K562 (cell line): ENCODE data around the gene SALL2. TPM values are rescaled to one million over a fixed set of nuclear protein-coding genes. Genes with fewer than 3 reads are reported as not detected.
A peak's percentile ranks its signal among the peaks of the same experiment; 100 is the strongest.

ENCODE experiments used
- BRD9 ChIP-seq: fragments of 450-650 bp; IDR thresholded peaks from 2 replicates; pipeline ENCODE4 v1.6.1; 2018; ENCODE audit warnings: low read depth; ENCODE audit not compliant: partially characterized antibody
- CHD2 ChIP-seq: IDR thresholded peaks from 2 replicates; pipeline ENCODE4 v1.6.1; 2011; ENCODE audit warnings: low read depth, low read length
- ERF ChIP-seq: fragments of 450-650 bp; formaldehyde crosslinking; IDR thresholded peaks from 2 replicates; pipeline ENCODE4 v1.4.0; 2020; ENCODE audit warnings: mild to moderate bottlenecking, mixed read lengths
- GATA2 ChIP-seq: sonication (generic); formaldehyde crosslinking; IDR thresholded peaks from 2 replicates; pipeline ENCODE4 v1.4.0; 2020; ENCODE audit warnings: mild to moderate bottlenecking, missing genetic modification reagents
- LCOR ChIP-seq: sonication (generic); formaldehyde crosslinking; IDR thresholded peaks from 2 replicates; pipeline ENCODE4 v1.8.0; 2022; ENCODE audit warnings: mild to moderate bottlenecking, missing genetic modification reagents
- POLR3G ChIP-seq: IDR thresholded peaks from 2 replicates; pipeline ENCODE4 v1.6.1; 2011; ENCODE audit not compliant: insufficient read length, insufficient replicate concordance; ENCODE audit errors: extremely low read depth
- SMAD1 ChIP-seq: fragments of 150-350 bp; IDR thresholded peaks from 2 replicates; pipeline ENCODE4 v1.6.1; 2014; ENCODE audit warnings: low read length, low read depth; ENCODE audit not compliant: partially characterized antibody
- SMARCC2 ChIP-seq: fragments of 450-650 bp; IDR thresholded peaks from 2 replicates; pipeline ENCODE4 v1.6.1; 2017; ENCODE audit warnings: antibody characterized with exemption, moderate library complexity, mild to moderate bottlenecking, low read depth
- SMC3 ChIP-seq: conservative IDR thresholded peaks from 2 replicates; pipeline ENCODE4 v1.6.1; 2011; ENCODE audit warnings: low read depth, low read length, improper control_type of control experiment; ENCODE audit not compliant: insufficient read depth
- SP1 ChIP-seq: sonication (generic); formaldehyde crosslinking; IDR thresholded peaks from 2 replicates; pipeline ENCODE4 v1.8.1; 2022; ENCODE audit warnings: mild to moderate bottlenecking, missing genetic modification reagents
- ZNF124 ChIP-seq: sonication (generic); formaldehyde crosslinking; IDR thresholded peaks from 2 replicates; pipeline ENCODE4 v1.8.1; 2022; ENCODE audit warnings: missing genetic modification reagents
- ZNF174 ChIP-seq: fragments of 250-450 bp; sonication (Bioruptor Pico); IDR thresholded peaks from 2 replicates; pipeline ENCODE4 v1.4.0; 2020; ENCODE audit warnings: mild to moderate bottlenecking
- ZNF197 ChIP-seq: fragments of 200-800 bp; sonication (Bioruptor generic); IDR thresholded peaks from 2 replicates; pipeline ENCODE4 v1.6.1; 2016; ENCODE audit warnings: low read depth, missing genetic modification characterization, missing compliant biosample characterization
- ZNF431 ChIP-seq: sonication (generic); formaldehyde crosslinking; IDR thresholded peaks from 2 replicates; pipeline ENCODE4 v1.8.0; 2022; ENCODE audit warnings: mild to moderate bottlenecking, missing genetic modification reagents
- ZNF778 ChIP-seq: fragments of 450-650 bp; formaldehyde crosslinking; IDR thresholded peaks from 2 replicates; pipeline ENCODE4 v1.4.0; 2020; ENCODE audit warnings: mild to moderate bottlenecking, moderate library complexity
- polyA plus RNA-seq, 8 experiments: library from polyadenylated mRNA; depleted of rRNA in 4 of 8; stranded (reverse) in 5 of 8; unstranded in 3 of 8; fragments of >200 nt; fragmentation: Nextera tagmentation in 2 of 8; fragmentation: Illumina TruSeq in 1 of 8; extraction: Ambion mirVana in 2 of 8; extraction: Trizol in 1 of 8; gene quantifications; 2 replicates each; pipeline versions ENCODE4 v1.2.1 to v1.2.3, GENCODE V29; 2011 to 2014; ENCODE audit warnings: inconsistent platforms in 1 of 8, missing spikeins in 1 of 8
- total RNA-seq, 7 experiments: library from RNA; depleted of rRNA in 6 of 7; stranded (reverse); fragments of >200 nt in 6 of 7; fragmentation: Illumina TruSeq in 2 of 7; extraction: Trizol in 2 of 7; gene quantifications; 2 replicates each; pipeline versions ENCODE4 v1.2.1 to v1.2.3, GENCODE V29; 2011 to 2021; ENCODE audit warnings: low replicate concordance in 1 of 7
- TF ChIP-seq, protein P1 (sequence below): fragments of 200-800 bp; sonication (Bioruptor generic); IDR thresholded peaks from 2 replicates; pipeline ENCODE4 v1.6.1; 2017; ENCODE audit warnings: missing genetic modification characterization, missing compliant biosample characterization
- TF ChIP-seq, protein P2 (sequence below): fragments of 250-450 bp; sonication (Bioruptor Pico); IDR thresholded peaks from 2 replicates; pipeline ENCODE4 v1.5.0; 2020; ENCODE audit warnings: mild to moderate bottlenecking, borderline replicate concordance
- TF ChIP-seq, protein P3 (sequence below): fragments of 450-650 bp; formaldehyde crosslinking; IDR thresholded peaks from 2 replicates; pipeline ENCODE4 v1.4.0; 2020; ENCODE audit warnings: mild to moderate bottlenecking, mixed read lengths
- TF ChIP-seq, protein P4 (sequence below): sonication (generic); formaldehyde crosslinking; IDR thresholded peaks from 2 replicates; pipeline ENCODE4 v1.8.0; 2022; ENCODE audit warnings: missing genetic modification reagents, mild to moderate bottlenecking, borderline replicate concordance
- TF ChIP-seq, protein P5 (sequence below): fragments of 450-650 bp; IDR thresholded peaks from 2 replicates; pipeline ENCODE4 v1.6.1; 2014; ENCODE audit warnings: low read depth, mild to moderate bottlenecking, moderate library complexity, borderline replicate concordance

Gene SALL2
- total and polyA plus RNA-seq, 9 of the 15 experiments (the other 6 are each of a cell fraction or from before 2014, with no cell fraction given), result 6.6 to 30.4 (median 12.9) TPM

DNA sequence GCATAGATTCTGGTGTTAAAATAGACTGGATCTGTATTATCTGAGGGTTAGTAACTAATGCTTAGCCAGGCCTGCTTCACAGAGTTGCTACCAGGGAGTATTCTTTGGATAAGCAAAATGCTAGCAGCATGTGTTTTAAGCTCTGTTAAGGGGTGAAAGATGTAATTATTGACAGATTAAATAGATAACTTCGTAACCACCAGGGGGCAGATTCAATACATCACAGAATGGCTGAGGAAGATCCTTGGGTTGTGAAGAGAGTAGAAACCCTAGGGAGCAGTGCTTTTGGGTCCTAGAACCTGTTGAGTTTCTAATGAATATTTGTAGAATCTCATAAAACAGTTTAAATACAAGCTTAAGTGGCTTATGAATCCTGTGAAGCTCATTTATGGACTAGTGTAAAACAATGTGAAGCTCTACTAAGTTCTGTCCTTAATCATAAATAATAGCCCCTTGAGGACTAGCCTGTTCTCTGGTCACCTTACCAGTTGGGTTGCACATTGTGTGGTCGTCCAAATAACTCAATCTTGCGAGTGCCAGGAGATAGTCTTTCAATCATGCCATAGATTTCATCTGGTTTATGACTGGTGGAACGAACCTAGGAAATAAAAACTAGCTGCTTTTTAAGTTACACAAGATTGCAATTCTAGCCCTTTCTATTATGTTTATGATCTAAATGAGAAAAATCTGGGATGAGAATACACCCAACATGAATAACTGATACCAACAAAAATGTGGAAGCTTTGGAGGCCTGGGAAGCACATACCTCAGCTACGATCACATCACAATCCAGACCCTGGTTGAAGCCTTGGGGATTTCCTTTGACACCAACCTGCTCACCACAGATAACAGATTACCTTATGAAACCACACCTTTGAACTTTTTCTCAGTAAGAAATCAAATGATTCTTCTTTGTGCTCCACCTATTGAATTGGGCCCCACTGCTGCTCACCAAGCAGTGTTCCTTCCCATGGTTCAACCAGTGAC lies 27.3 kb downstream of the SALL2 start (continued):
- TF ChIP-seq ZNF197 (CRISPR knock-in tag) (no peak), ZNF124 (no peak), POLR3G (no peak), ERF (CRISPR knock-in tag) (no peak), SMARCC2 (no peak), SMAD1 (no peak), ZNF431 (CRISPR knock-in tag) (no peak), GATA2 (CRISPR knock-in tag) (peak; percentile 55), BRD9 (no peak), SP1 (CRISPR knock-in tag) (no peak), CHD2 (no peak), SMC3 (peak; percentile 38; the same call in 1 of the 2 replicates), ZNF174 (CRISPR knock-in tag) (no peak), LCOR (CRISPR knock-in tag) (no peak), ZNF778 (no peak)
- TF ChIP-seq, protein P1, sequence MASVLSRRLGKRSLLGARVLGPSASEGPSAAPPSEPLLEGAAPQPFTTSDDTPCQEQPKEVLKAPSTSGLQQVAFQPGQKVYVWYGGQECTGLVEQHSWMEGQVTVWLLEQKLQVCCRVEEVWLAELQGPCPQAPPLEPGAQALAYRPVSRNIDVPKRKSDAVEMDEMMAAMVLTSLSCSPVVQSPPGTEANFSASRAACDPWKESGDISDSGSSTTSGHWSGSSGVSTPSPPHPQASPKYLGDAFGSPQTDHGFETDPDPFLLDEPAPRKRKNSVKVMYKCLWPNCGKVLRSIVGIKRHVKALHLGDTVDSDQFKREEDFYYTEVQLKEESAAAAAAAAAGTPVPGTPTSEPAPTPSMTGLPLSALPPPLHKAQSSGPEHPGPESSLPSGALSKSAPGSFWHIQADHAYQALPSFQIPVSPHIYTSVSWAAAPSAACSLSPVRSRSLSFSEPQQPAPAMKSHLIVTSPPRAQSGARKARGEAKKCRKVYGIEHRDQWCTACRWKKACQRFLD, result no peak
- TF ChIP-seq, protein P2, sequence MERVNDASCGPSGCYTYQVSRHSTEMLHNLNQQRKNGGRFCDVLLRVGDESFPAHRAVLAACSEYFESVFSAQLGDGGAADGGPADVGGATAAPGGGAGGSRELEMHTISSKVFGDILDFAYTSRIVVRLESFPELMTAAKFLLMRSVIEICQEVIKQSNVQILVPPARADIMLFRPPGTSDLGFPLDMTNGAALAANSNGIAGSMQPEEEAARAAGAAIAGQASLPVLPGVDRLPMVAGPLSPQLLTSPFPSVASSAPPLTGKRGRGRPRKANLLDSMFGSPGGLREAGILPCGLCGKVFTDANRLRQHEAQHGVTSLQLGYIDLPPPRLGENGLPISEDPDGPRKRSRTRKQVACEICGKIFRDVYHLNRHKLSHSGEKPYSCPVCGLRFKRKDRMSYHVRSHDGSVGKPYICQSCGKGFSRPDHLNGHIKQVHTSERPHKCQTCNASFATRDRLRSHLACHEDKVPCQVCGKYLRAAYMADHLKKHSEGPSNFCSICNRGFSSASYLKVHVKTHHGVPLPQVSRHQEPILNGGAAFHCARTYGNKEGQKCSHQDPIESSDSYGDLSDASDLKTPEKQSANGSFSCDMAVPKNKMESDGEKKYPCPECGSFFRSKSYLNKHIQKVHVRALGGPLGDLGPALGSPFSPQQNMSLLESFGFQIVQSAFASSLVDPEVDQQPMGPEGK (CRISPR knock-in tag), result no peak
- TF ChIP-seq, protein P3, sequence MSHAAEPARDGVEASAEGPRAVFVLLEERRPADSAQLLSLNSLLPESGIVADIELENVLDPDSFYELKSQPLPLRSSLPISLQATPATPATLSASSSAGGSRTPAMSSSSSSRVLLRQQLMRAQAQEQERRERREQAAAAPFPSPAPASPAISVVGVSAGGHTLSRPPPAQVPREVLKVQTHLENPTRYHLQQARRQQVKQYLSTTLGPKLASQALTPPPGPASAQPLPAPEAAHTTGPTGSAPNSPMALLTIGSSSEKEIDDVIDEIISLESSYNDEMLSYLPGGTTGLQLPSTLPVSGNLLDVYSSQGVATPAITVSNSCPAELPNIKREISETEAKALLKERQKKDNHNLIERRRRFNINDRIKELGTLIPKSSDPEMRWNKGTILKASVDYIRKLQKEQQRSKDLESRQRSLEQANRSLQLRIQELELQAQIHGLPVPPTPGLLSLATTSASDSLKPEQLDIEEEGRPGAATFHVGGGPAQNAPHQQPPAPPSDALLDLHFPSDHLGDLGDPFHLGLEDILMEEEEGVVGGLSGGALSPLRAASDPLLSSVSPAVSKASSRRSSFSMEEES, result no peak
- TF ChIP-seq, protein P4, sequence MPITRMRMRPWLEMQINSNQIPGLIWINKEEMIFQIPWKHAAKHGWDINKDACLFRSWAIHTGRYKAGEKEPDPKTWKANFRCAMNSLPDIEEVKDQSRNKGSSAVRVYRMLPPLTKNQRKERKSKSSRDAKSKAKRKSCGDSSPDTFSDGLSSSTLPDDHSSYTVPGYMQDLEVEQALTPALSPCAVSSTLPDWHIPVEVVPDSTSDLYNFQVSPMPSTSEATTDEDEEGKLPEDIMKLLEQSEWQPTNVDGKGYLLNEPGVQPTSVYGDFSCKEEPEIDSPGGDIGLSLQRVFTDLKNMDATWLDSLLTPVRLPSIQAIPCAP (CRISPR knock-in tag), result no peak
- TF ChIP-seq, protein P5, sequence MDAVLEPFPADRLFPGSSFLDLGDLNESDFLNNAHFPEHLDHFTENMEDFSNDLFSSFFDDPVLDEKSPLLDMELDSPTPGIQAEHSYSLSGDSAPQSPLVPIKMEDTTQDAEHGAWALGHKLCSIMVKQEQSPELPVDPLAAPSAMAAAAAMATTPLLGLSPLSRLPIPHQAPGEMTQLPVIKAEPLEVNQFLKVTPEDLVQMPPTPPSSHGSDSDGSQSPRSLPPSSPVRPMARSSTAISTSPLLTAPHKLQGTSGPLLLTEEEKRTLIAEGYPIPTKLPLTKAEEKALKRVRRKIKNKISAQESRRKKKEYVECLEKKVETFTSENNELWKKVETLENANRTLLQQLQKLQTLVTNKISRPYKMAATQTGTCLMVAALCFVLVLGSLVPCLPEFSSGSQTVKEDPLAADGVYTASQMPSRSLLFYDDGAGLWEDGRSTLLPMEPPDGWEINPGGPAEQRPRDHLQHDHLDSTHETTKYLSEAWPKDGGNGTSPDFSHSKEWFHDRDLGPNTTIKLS, result no peak
